ENCODE data around the gene RTF1. TPM values are rescaled to one million over a fixed set of nuclear protein-coding genes. Genes with fewer than 3 reads are reported as not detected.
A peak's percentile ranks its signal among the peaks of the same experiment; 100 is the strongest.
"Not testable (repeated sequence)": the region's sequence is repeated elsewhere in the genome, so short reads cannot be mapped to it uniquely, and the experiment has no call there.

The RTF1 gene
- total and polyA plus RNA-seq, 7 experiments from 2014 or later, result 11.7 to 41.3 (median 36.2) TPM

GRCh38 chr15:41445399-41445798 is 28.5 kb downstream of the RTF1 start:
- no peaks in the 10 kb centered on the region for H3K27me3 Mint-ChIP-seq
- POLR2A ChIA-PET, result no interaction called here
- DNase-seq, result no peak
- ATAC-seq, result no peak
- intact Hi-C loops (cut with micrococcal nuclease), result no loop called here
- H3K9me3 Mint-ChIP-seq, result no peaks in the 10 kb centered on the region
- H3K27me3 ChIP-seq (ENCODE audit: control insufficient read depth in 2 of 2, insufficient read depth in 2 of 2, low read length in 2 of 2), result no peaks in the 10 kb centered on the region
- no peaks in the 10 kb centered on the region for H3K9me3 ChIP-seq (ENCODE audit: control insufficient read depth in 2 of 3, low read length in 3 of 3)
- H3K4me3 Mint-ChIP-seq, result no peak overlapping the region
- peaks cover 7 to 30% (median 11%) of the 10 kb centered on the region in 5 donors for H3K36me3 Mint-ChIP-seq
- peaks cover 0 to 4% of the 10 kb centered on the region in 2 donors for H3K4me1 ChIP-seq (ENCODE audit: control insufficient read depth in 2 of 2, insufficient read depth in 2 of 2, low read length in 2 of 2)
- H3K4me3 ChIP-seq (ENCODE audit: low read length), result no peak overlapping the region
- CTCF ChIA-PET, result no interaction called here
- peaks cover 15 to 31% (median 25%) of the 10 kb centered on the region in 7 donors for H3K4me1 Mint-ChIP-seq
- peaks cover 0 to 13% (median 4%) of the 10 kb centered on the region in 3 experiments for H3K36me3 ChIP-seq (ENCODE audit: control insufficient read depth in 2 of 3, insufficient read depth in 3 of 3, low read length in 3 of 3)
- no peak overlapping the region for H3K27ac Mint-ChIP-seq
- no peak overlapping the region for H3K27ac ChIP-seq (ENCODE audit: low read depth, low read length)

GRCh38 chr15:41462084-41462795 is 45.3 kb downstream of the RTF1 start:
- H3K27me3 ChIP-seq (ENCODE audit: control insufficient read depth in 2 of 2, insufficient read depth in 2 of 2, low read length in 2 of 2), result no peaks in the 10 kb centered on the region
- Mint-ChIP-seq H3K36me3 (peaks cover 9 to 35% (median 23%) of the 10 kb centered on the region in 5 donors), H3K27me3 (no peaks in the 10 kb centered on the region), H3K4me3 (no peak overlapping the region), H3K27ac (peak overlapping the region in 1 of 9 donors; percentile 11), H3K4me1 (peaks cover 0 to 7% (median 4%) of the 10 kb centered on the region in 7 donors), H3K9me3 (no peaks in the 10 kb centered on the region)
- ATAC-seq, result no peak
- CTCF ChIA-PET, result no interaction called here
- H3K27ac ChIP-seq (ENCODE audit: low read depth, low read length), result no peak overlapping the region
- H3K4me3 ChIP-seq (ENCODE audit: low read length), result no peak overlapping the region
- intact Hi-C loops (cut with micrococcal nuclease), result loop anchor here (10.0 kb wide), 3 partner anchors 143 to 593 kb away; no protein-coding TSS in a partner anchor
- POLR2A ChIA-PET, result no interaction called here
- H3K4me1 ChIP-seq (ENCODE audit: control insufficient read depth in 2 of 2, insufficient read depth in 2 of 2, low read length in 2 of 2), result no peaks in the 10 kb centered on the region
- H3K36me3 ChIP-seq (ENCODE audit: control insufficient read depth in 2 of 3, insufficient read depth in 3 of 3, low read length in 3 of 3), result peaks cover 4 to 45% (median 9%) of the 10 kb centered on the region in 3 experiments
- DNase-seq, result no peak
- no peaks in the 10 kb centered on the region for H3K9me3 ChIP-seq (ENCODE audit: control insufficient read depth in 2 of 3, low read length in 3 of 3)

- Mint-ChIP-seq H3K4me3 (no peak overlapping the region), H3K9me3 (no peaks in the 10 kb centered on the region), H3K4me1 (peaks cover 0 to 7% (median 4%) of the 10 kb centered on the region in 7 donors), H3K27me3 (no peaks in the 10 kb centered on the region), H3K36me3 (peaks cover 14 to 39% (median 20%) of the 10 kb centered on the region in 5 donors), H3K27ac (peak overlapping the region in 1 of 9 donors; percentile 55)
- Histone ChIP-seq H3K4me3 (ENCODE audit: low read length) (no peak overlapping the region), H3K36me3 (ENCODE audit: control insufficient read depth in 2 of 3, insufficient read depth in 3 of 3, low read length in 3 of 3) (peaks cover 0 to 44% (median 9%) of the 10 kb centered on the region in 3 experiments), H3K9me3 (ENCODE audit: control insufficient read depth in 2 of 3, low read length in 3 of 3) (no peaks in the 10 kb centered on the region), H3K4me1 (ENCODE audit: control insufficient read depth in 2 of 2, insufficient read depth in 2 of 2, low read length in 2 of 2) (no peaks in the 10 kb centered on the region), H3K27ac (ENCODE audit: low read depth, low read length) (no peak overlapping the region), H3K27me3 (ENCODE audit: control insufficient read depth in 2 of 2, insufficient read depth in 2 of 2, low read length in 2 of 2) (no peaks in the 10 kb centered on the region)
- POLR2A ChIA-PET, result no interaction called here
- ATAC-seq, result no peak
- intact Hi-C loops (cut with micrococcal nuclease), result loop anchor here (1.0 to 10.0 kb wide), 6 partner anchors 37 to 590 kb away; no protein-coding TSS in a partner anchor
- DNase-seq, result no peak
- CTCF ChIA-PET, result interaction anchor here (0.6 to 2.6 kb wide), 11 partner anchors 34 to 827 kb away, joined by 3 to 15 read pairs (median 4); no protein-coding TSS in a partner anchor
Observed at GRCh38 chr15:41464889-41465580, 48.1 kb downstream of the RTF1 start.

- Mint-ChIP-seq H3K9me3 (no peaks in the 10 kb centered on the region), H3K4me3 (no peak overlapping the region), H3K27ac (peak overlapping the region in 2 of 9 donors; percentile 16 to 63), H3K4me1 (peaks cover 0 to 7% (median 4%) of the 10 kb centered on the region in 7 donors), H3K36me3 (peaks cover 16 to 42% (median 26%) of the 10 kb centered on the region in 5 donors), H3K27me3 (no peaks in the 10 kb centered on the region)
- ChIA-PET CTCF (interaction anchor here (0.6 to 2.6 kb wide), 12 partner anchors 41 to 826 kb away, joined by 3 to 15 read pairs (median 3); no protein-coding TSS in a partner anchor), POLR2A (no interaction called here)
- H3K9me3 ChIP-seq (ENCODE audit: control insufficient read depth in 2 of 3, low read length in 3 of 3), result no peaks in the 10 kb centered on the region
- peak; percentile 75 for ATAC-seq
- peaks cover 0 to 51% (median 12%) of the 10 kb centered on the region in 3 experiments for H3K36me3 ChIP-seq (ENCODE audit: control insufficient read depth in 2 of 3, insufficient read depth in 3 of 3, low read length in 3 of 3)
- H3K4me1 ChIP-seq (ENCODE audit: control insufficient read depth in 2 of 2, insufficient read depth in 2 of 2, low read length in 2 of 2), result no peaks in the 10 kb centered on the region
- intact Hi-C loops (cut with micrococcal nuclease), result loop anchor here (1.0 to 10.0 kb wide), 7 partner anchors 36 to 589 kb away; no protein-coding TSS in a partner anchor
- peak in 6 of 9 donors; percentile 12 to 43 (median 32) for DNase-seq
- no peak overlapping the region for H3K4me3 ChIP-seq (ENCODE audit: low read length)
- H3K27me3 ChIP-seq (ENCODE audit: control insufficient read depth in 2 of 2, insufficient read depth in 2 of 2, low read length in 2 of 2), result no peaks in the 10 kb centered on the region
- no peak overlapping the region for H3K27ac ChIP-seq (ENCODE audit: low read depth, low read length)
Observed at GRCh38 chr15:41465822-41466421, 49.0 kb downstream of the RTF1 start.

- ATAC-seq (no peak), DNase-seq (no peak)
- intact Hi-C loops (cut with micrococcal nuclease), result loop anchor here (1.0 to 10.0 kb wide), 6 partner anchors 36 to 588 kb away; no protein-coding TSS in a partner anchor
- Histone ChIP-seq H3K4me1 (ENCODE audit: control insufficient read depth in 2 of 2, insufficient read depth in 2 of 2, low read length in 2 of 2) (no peaks in the 10 kb centered on the region), H3K27ac (ENCODE audit: low read depth, low read length) (no peak overlapping the region), H3K36me3 (ENCODE audit: control insufficient read depth in 2 of 3, insufficient read depth in 3 of 3, low read length in 3 of 3) (peaks cover 0 to 57% (median 12%) of the 10 kb centered on the region in 3 experiments), H3K4me3 (ENCODE audit: low read length) (no peak overlapping the region), H3K27me3 (ENCODE audit: control insufficient read depth in 2 of 2, insufficient read depth in 2 of 2, low read length in 2 of 2) (no peaks in the 10 kb centered on the region), H3K9me3 (ENCODE audit: control insufficient read depth in 2 of 3, low read length in 3 of 3) (no peaks in the 10 kb centered on the region)
- no peaks in the 10 kb centered on the region for H3K9me3 Mint-ChIP-seq
- H3K27me3 Mint-ChIP-seq, result no peaks in the 10 kb centered on the region
- no peak overlapping the region for H3K4me3 Mint-ChIP-seq
- peaks cover 18 to 42% (median 27%) of the 10 kb centered on the region in 5 donors for H3K36me3 Mint-ChIP-seq
- H3K27ac Mint-ChIP-seq, result peak overlapping the region in 2 of 9 donors; percentile 11 to 42
- POLR2A ChIA-PET, result no interaction called here
- CTCF ChIA-PET, result interaction anchor here (0.6 to 2.6 kb wide), 4 partner anchors 40 to 306 kb away, joined by 3 to 15 read pairs (median 4); no protein-coding TSS in a partner anchor
- H3K4me1 Mint-ChIP-seq, result peaks cover 0 to 7% (median 4%) of the 10 kb centered on the region in 7 donors
Observed at GRCh38 chr15:41466711-41467110, 49.8 kb downstream of the RTF1 start.

GRCh38 chr15:41469644-41470043 is 52.7 kb downstream of the RTF1 start:
- CTCF ChIA-PET; DNase-seq; H3K27me3 Mint-ChIP-seq; H3K4me3 Mint-ChIP-seq; POLR2A ChIA-PET; H3K27ac Mint-ChIP-seq; H3K9me3 Mint-ChIP-seq; H3K27me3 ChIP-seq (ENCODE audit: control insufficient read depth in 2 of 2, insufficient read depth in 2 of 2, low read length in 2 of 2); H3K4me1 Mint-ChIP-seq; H3K4me3 ChIP-seq (ENCODE audit: low read length); H3K4me1 ChIP-seq (ENCODE audit: control insufficient read depth in 2 of 2, insufficient read depth in 2 of 2, low read length in 2 of 2); ATAC-seq; H3K27ac ChIP-seq (ENCODE audit: low read depth, low read length); H3K9me3 ChIP-seq (ENCODE audit: control insufficient read depth in 2 of 3, low read length in 3 of 3): not testable (repeated sequence)
- H3K36me3 ChIP-seq (ENCODE audit: control insufficient read depth in 2 of 3, insufficient read depth in 3 of 3, low read length in 3 of 3), result peaks cover under 1 to 65% (median 12%) of the 10 kb centered on the region in 3 experiments
- intact Hi-C loops (cut with micrococcal nuclease), result loop anchor here (5.0 to 10.0 kb wide), 5 partner anchors 33 to 585 kb away; no protein-coding TSS in a partner anchor
- H3K36me3 Mint-ChIP-seq, result peaks cover 18 to 38% (median 26%) of the 10 kb centered on the region in 5 donors

All from naive thymus-derived CD4-positive, alpha-beta T cell (primary cell).